Astrocyte of the cerebellum (primary cell): ENCODE results near the gene CATSPERD.
A peak's percentile ranks its signal among the peaks of the same experiment; 100 is the strongest.

Experiments
- DNase-seq: peaks from one replicate; pipeline ENCODE4 v3.0.0-alpha.2; 2011; ENCODE audit warnings: low read depth
- H3K4me3 ChIP-seq: 2 replicates; pipeline ENCODE4 v1.5.1; 2011; ENCODE audit warnings: mild to moderate bottlenecking, low read depth, low read length, moderate library complexity
- in situ Hi-C: cut with HindIII; loops from 2 replicates; pipeline ENCODE4 v1.10.0; 2017; ENCODE audit warnings: low sequenced_read_pairs
- TF ChIP-seq, protein P1 (sequence below): IDR thresholded peaks from 2 replicates; pipeline ENCODE4 v1.5.1; 2012; ENCODE audit warnings: low read length, low read depth, moderate library complexity, mild to moderate bottlenecking; ENCODE audit errors: missing control alignments

The CATSPERD gene

GRCh38 chr19:5801796-5802619 lies 81.6 kb downstream of the CATSPERD start:
- no peak for DNase-seq
- no peak overlapping the region for H3K4me3 ChIP-seq
- TF ChIP-seq, protein P1, sequence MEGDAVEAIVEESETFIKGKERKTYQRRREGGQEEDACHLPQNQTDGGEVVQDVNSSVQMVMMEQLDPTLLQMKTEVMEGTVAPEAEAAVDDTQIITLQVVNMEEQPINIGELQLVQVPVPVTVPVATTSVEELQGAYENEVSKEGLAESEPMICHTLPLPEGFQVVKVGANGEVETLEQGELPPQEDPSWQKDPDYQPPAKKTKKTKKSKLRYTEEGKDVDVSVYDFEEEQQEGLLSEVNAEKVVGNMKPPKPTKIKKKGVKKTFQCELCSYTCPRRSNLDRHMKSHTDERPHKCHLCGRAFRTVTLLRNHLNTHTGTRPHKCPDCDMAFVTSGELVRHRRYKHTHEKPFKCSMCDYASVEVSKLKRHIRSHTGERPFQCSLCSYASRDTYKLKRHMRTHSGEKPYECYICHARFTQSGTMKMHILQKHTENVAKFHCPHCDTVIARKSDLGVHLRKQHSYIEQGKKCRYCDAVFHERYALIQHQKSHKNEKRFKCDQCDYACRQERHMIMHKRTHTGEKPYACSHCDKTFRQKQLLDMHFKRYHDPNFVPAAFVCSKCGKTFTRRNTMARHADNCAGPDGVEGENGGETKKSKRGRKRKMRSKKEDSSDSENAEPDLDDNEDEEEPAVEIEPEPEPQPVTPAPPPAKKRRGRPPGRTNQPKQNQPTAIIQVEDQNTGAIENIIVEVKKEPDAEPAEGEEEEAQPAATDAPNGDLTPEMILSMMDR = no peak
- in situ Hi-C loops = no loop called here

DNA sequence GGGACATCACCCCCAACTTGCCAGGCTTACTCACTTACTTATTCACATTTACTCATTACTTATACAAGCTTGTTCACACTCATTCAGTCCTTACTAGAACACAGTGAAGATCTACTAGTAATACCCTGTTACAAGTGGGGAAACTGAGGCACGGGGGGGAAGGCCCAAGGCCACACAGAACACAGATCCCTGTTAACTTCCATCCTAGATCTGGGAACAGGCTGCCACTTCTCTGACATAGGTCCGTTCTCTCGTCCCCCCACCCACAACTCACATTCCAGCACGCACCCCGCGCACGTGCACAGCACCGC lies 83.0 kb downstream of the CATSPERD start:
- peak overlapping the region; percentile 12 for H3K4me3 ChIP-seq
- in situ Hi-C loops = no loop called here
- DNase-seq = no peak
- TF ChIP-seq, protein P1 = no peak

DNA sequence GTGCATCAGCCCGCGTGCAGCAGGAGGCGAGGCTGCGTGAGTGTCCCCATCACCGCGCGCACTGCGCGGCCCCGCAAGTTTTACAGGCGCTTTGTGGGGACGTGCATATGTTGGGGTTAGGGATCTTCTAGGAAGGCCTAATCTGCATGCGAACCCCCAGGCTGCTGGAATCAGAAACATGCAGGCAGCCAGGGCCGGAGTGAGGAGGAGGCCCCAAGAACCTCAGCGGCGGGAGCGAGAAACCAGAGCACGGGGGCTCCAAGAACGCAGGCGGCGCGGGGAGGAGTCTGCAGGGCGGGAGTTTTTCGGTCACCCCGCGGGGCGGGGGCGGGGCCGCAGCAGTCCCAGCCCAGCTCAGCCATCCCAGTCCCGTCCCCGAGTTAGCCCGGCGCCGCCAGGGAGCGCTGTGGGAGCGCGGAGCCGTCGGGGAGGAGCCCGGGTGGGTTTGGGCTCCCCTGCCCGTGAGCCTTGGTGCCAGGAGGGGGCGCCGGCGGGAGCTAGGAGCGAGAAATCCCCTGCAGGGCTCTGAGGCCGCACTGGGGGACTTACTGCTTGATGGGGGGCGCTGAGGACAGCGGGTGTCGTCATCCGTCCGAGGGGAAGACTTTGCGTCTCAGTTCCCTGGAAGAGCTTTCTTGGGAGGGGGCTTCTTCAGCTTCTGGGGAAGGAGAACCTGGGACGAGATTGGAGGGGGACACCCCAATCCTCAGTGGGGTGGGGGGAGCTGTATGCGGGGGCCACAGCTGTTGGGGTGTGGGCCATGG lies 83.5 kb downstream of the CATSPERD start:
- peak overlapping the region; percentile 12 for H3K4me3 ChIP-seq
- TF ChIP-seq, protein P1 = peak; percentile 97
- DNase-seq = peak; percentile 44
- in situ Hi-C loops = no loop called here

- in situ Hi-C loops = no loop called here
- peak within 1 kb of the TSS; percentile 12 for H3K4me3 ChIP-seq
- TF ChIP-seq, protein P1 = no peak
- DNase-seq = no peak
Observed at GRCh38 chr19:5804516-5805461, 84.4 kb downstream of the CATSPERD start, which contains the start of gene NRTN. TSS of gene NRTN (plus strand) at chr19:5805067. CDS start at chr19:5824166, 19,099 bp downstream.

GRCh38 chr19:5805462-5806132 lies 85.2 kb downstream of the CATSPERD start:
- TF ChIP-seq, protein P1 = peak; percentile 72
- H3K4me3 ChIP-seq = no peak overlapping the region
- in situ Hi-C loops = no loop called here
- no peak for DNase-seq

DNA sequence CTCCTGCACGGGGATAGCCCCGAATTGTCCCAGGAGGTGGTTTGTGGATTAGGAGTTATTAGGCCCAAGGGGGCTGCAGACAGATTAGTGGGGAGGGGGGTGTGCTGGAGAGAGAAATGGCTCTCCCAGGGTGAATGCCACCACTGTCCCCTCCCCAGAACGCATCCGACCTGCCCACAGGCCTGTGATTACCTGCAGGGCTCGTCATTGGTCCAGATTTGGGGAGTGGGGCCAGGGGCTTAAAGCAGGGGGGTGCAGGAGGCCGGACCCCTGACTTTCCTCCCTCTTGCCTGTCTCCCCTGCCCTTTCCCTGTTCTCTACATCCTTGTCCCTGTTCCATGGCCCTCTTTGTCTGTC lies 85.7 kb downstream of the CATSPERD start:
- in situ Hi-C loops = no loop called here
- TF ChIP-seq, protein P1 = no peak
- no peak overlapping the region for H3K4me3 ChIP-seq
- no peak for DNase-seq
